Prostate gland (tissue), 2 donors: ENCODE measurements around the gene SLC41A2.

Source experiments
- POLR2A ChIP-seq: fragments of 450-650 bp; IDR thresholded peaks from one replicate; pipeline ENCODE4 v1.6.1; 2016; ENCODE audit warnings: antibody characterized with exemption, mild to moderate bottlenecking
- TF ChIP-seq, protein P1 (sequence below), 4 experiments: fragments of 200-600 bp in 2 of 4; fragments of 450-650 bp in 2 of 4; sonication (generic) in 2 of 4; IDR thresholded peaks; 1 replicate in 3 of 4; 2 replicates in 1 of 4; pipeline ENCODE4 v1.5.1; 2016 to 2019; ENCODE audit warnings: antibody characterized with exemption in 4 of 4, mild to moderate bottlenecking in 2 of 4, moderate library complexity in 2 of 4

DNA sequence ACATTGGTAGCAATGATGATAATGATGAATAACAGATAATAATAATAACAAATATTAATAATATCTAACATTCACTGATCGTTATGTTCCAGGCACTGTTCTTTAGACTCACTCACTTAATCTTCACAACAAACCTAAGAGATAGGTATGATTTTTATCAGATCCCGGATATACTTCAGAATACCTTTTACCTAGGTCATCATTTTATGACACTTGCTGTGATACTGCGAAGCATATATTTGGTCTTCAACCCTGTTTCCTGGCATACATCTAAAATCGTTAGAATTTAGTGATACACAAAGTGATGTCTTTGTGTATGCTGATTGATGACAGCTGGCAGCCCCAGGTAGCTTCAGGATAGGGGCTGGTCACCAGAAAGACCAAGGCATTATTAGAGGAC is 46.1 kb downstream of the SLC41A2 start:
- TF ChIP-seq, protein P1, sequence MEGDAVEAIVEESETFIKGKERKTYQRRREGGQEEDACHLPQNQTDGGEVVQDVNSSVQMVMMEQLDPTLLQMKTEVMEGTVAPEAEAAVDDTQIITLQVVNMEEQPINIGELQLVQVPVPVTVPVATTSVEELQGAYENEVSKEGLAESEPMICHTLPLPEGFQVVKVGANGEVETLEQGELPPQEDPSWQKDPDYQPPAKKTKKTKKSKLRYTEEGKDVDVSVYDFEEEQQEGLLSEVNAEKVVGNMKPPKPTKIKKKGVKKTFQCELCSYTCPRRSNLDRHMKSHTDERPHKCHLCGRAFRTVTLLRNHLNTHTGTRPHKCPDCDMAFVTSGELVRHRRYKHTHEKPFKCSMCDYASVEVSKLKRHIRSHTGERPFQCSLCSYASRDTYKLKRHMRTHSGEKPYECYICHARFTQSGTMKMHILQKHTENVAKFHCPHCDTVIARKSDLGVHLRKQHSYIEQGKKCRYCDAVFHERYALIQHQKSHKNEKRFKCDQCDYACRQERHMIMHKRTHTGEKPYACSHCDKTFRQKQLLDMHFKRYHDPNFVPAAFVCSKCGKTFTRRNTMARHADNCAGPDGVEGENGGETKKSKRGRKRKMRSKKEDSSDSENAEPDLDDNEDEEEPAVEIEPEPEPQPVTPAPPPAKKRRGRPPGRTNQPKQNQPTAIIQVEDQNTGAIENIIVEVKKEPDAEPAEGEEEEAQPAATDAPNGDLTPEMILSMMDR (IDR thresholded peaks at IDR 0.05), result no peak
- no peak for TF ChIP-seq POLR2A
